HepG2 (cell line): Measurements from ENCODE around the gene ZNF777. TPM values are rescaled to one million over a fixed set of nuclear protein-coding genes. Genes with fewer than 3 reads are reported as not detected.

Experiments used
- ATAC-seq: fragments of 200-7000 bp; cut with Tn5 transposase; 3 replicates; pipeline ENCODE4 v1.9.1; 2020; ENCODE audit warnings: mild to moderate bottlenecking, moderate library complexity
- BruUV-seq: library from RNA; stranded (reverse); fragments of 400-500 nt; replicated peaks from 2 replicates; lab custom pipeline; 2021; lab: Mats Ljungman, UMichigan
- CTCF ChIA-PET: fragments of 300-600 bp; formaldehyde crosslinking; extraction: SDS; loops from one replicate; lab custom pipeline; 2021; ENCODE audit warnings: low total read pairs, inconsistent platforms, low intra/inter-chr PET ratio; lab: Yijun Ruan, JAX
- POLR2A ChIA-PET: fragments of 350-600 bp; sonication (Branson Sonifier 250); formaldehyde crosslinking; loops from one replicate; lab custom pipeline; 2020; ENCODE audit warnings: antibody characterized with exemption, inconsistent platforms; lab: Yijun Ruan, JAX
- DNase-seq: peaks from one replicate; pipeline ENCODE4 v3.0.0-alpha.2; 2015; ENCODE audit warnings: low spot score
- FAIRE-seq: peaks from 3 replicates; lab custom pipeline; 2011; peaks lifted over from hg19 to GRCh38; lab: Jason Lieb, UNC
- H2AFZ ChIP-seq: one replicate; pipeline ENCODE4 v1.6.1; 2011; ENCODE audit warnings: low read length, inconsistent platforms
- H3K27ac ChIP-seq: fragments of 300-600 bp; 3 replicates; pipeline ENCODE4 v1.8.0; 2011; ENCODE audit warnings: mixed run types, mild to moderate bottlenecking, mixed read lengths, low read length, inconsistent platforms; ENCODE audit not compliant: insufficient read depth; ENCODE audit errors: extremely low read length
- H3K27me3 ChIP-seq, 2 experiments: fragments of 200-600 bp in 1 of 2; 2 replicates in 1 of 2; 3 replicates in 1 of 2; pipeline versions ENCODE4 v1.6.0 to v1.8.0; 2011; ENCODE audit warnings: low read length in 2 of 2, mild to moderate bottlenecking in 2 of 2, moderate library complexity in 2 of 2, inconsistent platforms in 1 of 2; ENCODE audit not compliant: insufficient read depth in 2 of 2, control insufficient read depth in 1 of 2
- H3K36me3 ChIP-seq, 2 experiments: fragments of 200-600 bp in 1 of 2; replicated peaks in 1 of 2; 2 replicates in 1 of 2; 3 replicates in 1 of 2; pipeline versions ENCODE4 v1.5.1 to v1.8.0; 2011; ENCODE audit warnings: low read length in 2 of 2, inconsistent platforms in 1 of 2; ENCODE audit not compliant: insufficient read depth in 2 of 2, control insufficient read depth in 1 of 2
- H3K4me1 ChIP-seq: 2 replicates; pipeline ENCODE4 v1.5.1; 2012; ENCODE audit warnings: low read length, inconsistent platforms; ENCODE audit not compliant: insufficient read depth
- H3K4me2 ChIP-seq: 2 replicates; pipeline ENCODE4 v1.6.0; 2011; ENCODE audit warnings: low read depth, low read length, inconsistent platforms
- H3K4me3 ChIP-seq, 3 experiments: fragments of 200-600 bp in 1 of 3; sonication (generic), shearing (Covaris generic) in 1 of 3; replicated peaks in 1 of 3; 2 replicates each; pipeline ENCODE4 v1.5.1; 2011 to 2016; ENCODE audit warnings: low read length in 3 of 3, inconsistent platforms in 2 of 3, low read depth in 2 of 3, mild to moderate bottlenecking in 2 of 3, control low read depth in 1 of 3, mixed read lengths in 1 of 3; ENCODE audit not compliant: insufficient read depth in 1 of 3
- H3K79me2 ChIP-seq: one replicate; pipeline ENCODE4 v1.6.1; 2011; ENCODE audit warnings: low read length, inconsistent platforms; ENCODE audit not compliant: insufficient read depth
- H3K9ac ChIP-seq: 2 replicates; pipeline ENCODE4 v1.6.0; 2011; ENCODE audit warnings: mild to moderate bottlenecking, low read depth, low read length, inconsistent platforms; ENCODE audit not compliant: insufficient read depth
- H3K9me3 ChIP-seq: 2 replicates; pipeline ENCODE4 v1.5.1; 2012; ENCODE audit warnings: mild to moderate bottlenecking, low read length
- H4K20me1 ChIP-seq: 2 replicates; pipeline ENCODE4 v1.6.0; 2011; ENCODE audit warnings: inconsistent platforms, mild to moderate bottlenecking, low read length, moderate library complexity; ENCODE audit not compliant: insufficient read depth
- BCL6 ChIP-seq: IDR thresholded peaks from 2 replicates; pipeline ENCODE4 v1.6.1; 2016; ENCODE audit warnings: missing genetic modification reagents, missing compliant biosample characterization
- CENPT ChIP-seq: sonication (generic); formaldehyde crosslinking; IDR thresholded peaks from 2 replicates; pipeline ENCODE4 v1.8.0; 2022; ENCODE audit warnings: low read depth, mild to moderate bottlenecking, moderate library complexity, missing genetic modification reagents
- DMAP1 ChIP-seq: IDR thresholded peaks from 2 replicates; pipeline ENCODE4 v1.6.1; 2016
- GTF2F1 ChIP-seq: fragments of 150-350 bp; IDR thresholded peaks from 2 replicates; pipeline ENCODE4 v1.6.1; 2014; ENCODE audit warnings: low read length
- JUNB ChIP-seq: sonication (generic); formaldehyde crosslinking; IDR thresholded peaks from 2 replicates; pipeline ENCODE4 v1.8.0; 2022; ENCODE audit warnings: missing genetic modification reagents, mild to moderate bottlenecking, borderline replicate concordance
- KDM5B ChIP-seq: sonication (generic); formaldehyde crosslinking; IDR thresholded peaks from 2 replicates; pipeline ENCODE4 v1.4.0; 2020; ENCODE audit warnings: missing genetic modification reagents, mild to moderate bottlenecking, borderline replicate concordance
- KLF16 ChIP-seq, 2 experiments: sonication (generic) in 1 of 2; formaldehyde crosslinking in 1 of 2; IDR thresholded peaks; 2 replicates each; pipeline versions ENCODE4 v1.6.1 to v1.8.0; 2016 to 2023; ENCODE audit warnings: missing genetic modification reagents in 2 of 2, missing compliant biosample characterization in 1 of 2
- KLF9 ChIP-seq: IDR thresholded peaks from 2 replicates; pipeline ENCODE4 v1.6.1; 2016; ENCODE audit warnings: low read depth
- NCOA1 ChIP-seq: sonication (generic); formaldehyde crosslinking; IDR thresholded peaks from 2 replicates; pipeline ENCODE4 v1.9.0; 2021; ENCODE audit warnings: missing genetic modification reagents
- TP53 ChIP-seq: sonication (generic); formaldehyde crosslinking; conservative IDR thresholded peaks from 2 replicates; pipeline ENCODE4 v1.4.0; 2020; ENCODE audit warnings: missing genetic modification reagents
- UBTF ChIP-seq: sonication (generic); formaldehyde crosslinking; IDR thresholded peaks from 2 replicates; pipeline ENCODE4 v1.4.0; 2020; ENCODE audit warnings: mild to moderate bottlenecking, missing genetic modification reagents
- ZBTB14 ChIP-seq: sonication (generic); formaldehyde crosslinking; IDR thresholded peaks from 2 replicates; pipeline ENCODE4 v1.4.0; 2020; ENCODE audit warnings: missing genetic modification reagents
- ZNF383 ChIP-seq: sonication (generic); formaldehyde crosslinking; IDR thresholded peaks from 2 replicates; pipeline ENCODE4 v1.4.0; 2020; ENCODE audit warnings: missing genetic modification reagents, mild to moderate bottlenecking, borderline replicate concordance
- ZNF670 ChIP-seq: sonication (generic); formaldehyde crosslinking; IDR thresholded peaks from 2 replicates; pipeline ENCODE4 v1.8.0; 2022; ENCODE audit warnings: mild to moderate bottlenecking, missing genetic modification reagents, borderline replicate concordance
- ZNF850 ChIP-seq: sonication (generic); formaldehyde crosslinking; conservative IDR thresholded peaks from 2 replicates; pipeline ENCODE4 v1.9.0; 2021; ENCODE audit warnings: mild to moderate bottlenecking, missing genetic modification reagents
- ZNF891 ChIP-seq: sonication (generic); formaldehyde crosslinking; IDR thresholded peaks from 2 replicates; pipeline ENCODE4 v1.5.0; 2020; ENCODE audit warnings: mild to moderate bottlenecking, missing genetic modification reagents
- WGBS: methylation state at CpG from one replicate; pipeline ENCODE4 v1.1.6; 2017; ENCODE audit warnings: low lambda C conversion rate; 5-methylcytosine and 5-hydroxymethylcytosine counted together
- in situ Hi-C: cut with HindIII; loops from 2 replicates; pipeline ENCODE4 v1.10.0; 2017; ENCODE audit warnings: low pct_unique_long_range_greater_than_20kb; ENCODE audit not compliant: extremely low pct_ligation_motif_present
- intact Hi-C: fragments of 100-400 bp; cut with micrococcal nuclease; formaldehyde crosslinking; loops from one replicate; pipeline ENCODE4 v1.10.0; 2022; ENCODE audit not compliant: unreplicated experiment
- polyA plus RNA-seq, 8 experiments: library from polyadenylated mRNA; depleted of rRNA in 3 of 8; stranded (reverse) in 7 of 8; unstranded in 1 of 8; fragments of >200 nt; fragmentation: Illumina TruSeq in 4 of 8; extraction: Trizol in 4 of 8; gene quantifications; 2 replicates each; pipeline versions ENCODE4 v1.2.1 to v1.2.3, GENCODE V29; 2011 to 2016; ENCODE audit warnings: low read depth in 4 of 8, missing spikeins in 1 of 8, mixed read lengths in 1 of 8; ENCODE audit not compliant: insufficient read depth in 1 of 8
- total RNA-seq, 5 experiments: library from RNA; depleted of rRNA; stranded (reverse); fragments of >200 nt; fragmentation: Illumina TruSeq; extraction: Trizol; gene quantifications; 2 replicates each; pipeline ENCODE4 v1.2.3, GENCODE V29; 2016; ENCODE audit warnings: low read depth in 1 of 5
- TF ChIP-seq, protein P1 (sequence below): sonication (generic); formaldehyde crosslinking; IDR thresholded peaks from 2 replicates; pipeline ENCODE4 v1.5.0; 2020; ENCODE audit warnings: missing genetic modification reagents
- TF ChIP-seq, protein P2 (sequence below): sonication (generic); formaldehyde crosslinking; IDR thresholded peaks from 2 replicates; pipeline ENCODE4 v1.4.0; 2020; ENCODE audit warnings: missing genetic modification reagents
- TF ChIP-seq, protein P3 (sequence below): sonication (generic); formaldehyde crosslinking; IDR thresholded peaks from 2 replicates; pipeline ENCODE4 v1.8.1; 2023; ENCODE audit warnings: mild to moderate bottlenecking, moderate library complexity, missing genetic modification reagents

ZNF777 gene
- total and polyA plus RNA-seq, 2 of the 13 experiments (the other 11 are each of a cell fraction or from before 2014, with no cell fraction given): 3.8 to 6.0 TPM

GRCh38 chr7:149436358-149436757 is 24.5 kb downstream of the ZNF777 start:
- Histone ChIP-seq H3K9me3 (no peaks in the 10 kb centered on the region), H3K79me2 (no peaks in the 10 kb centered on the region), H3K4me3 (no peak overlapping the region), H4K20me1 (no peaks in the 10 kb centered on the region), H3K4me2 (no peak overlapping the region), H3K27ac (no peak overlapping the region), H2AFZ (no peak overlapping the region), H3K36me3 (peaks cover 6 to 66% of the 10 kb centered on the region in 2 experiments; a peak in 4 of 5 replicates), H3K9ac (no peak overlapping the region), H3K27me3 (no peaks in the 10 kb centered on the region), H3K4me1 (no peaks in the 10 kb centered on the region)
- FAIRE-seq: no peak
- WGBS: 97% methylated on average over 15 of the region's 15 CpGs
- no TSS peak for BruUV-seq
- CTCF ChIA-PET: no interaction called here
- ATAC-seq: no peak
- POLR2A ChIA-PET: no interaction called here
- in situ Hi-C loops: no loop called here
- intact Hi-C loops: no loop called here
- no peak for DNase-seq
- TF ChIP-seq KLF16 (CRISPR knock-in tag; IDR thresholded peaks at IDR 0.05): no peak
- TF ChIP-seq ZNF891 (CRISPR knock-in tag): no peak
- no peak for TF ChIP-seq ZBTB14
- TF ChIP-seq KLF9: no peak
- no peak for TF ChIP-seq KDM5B (CRISPR knock-in tag)
- no peak for TF ChIP-seq GTF2F1
- TF ChIP-seq ZNF850 (CRISPR knock-in tag): no peak
- TF ChIP-seq NCOA1 (CRISPR knock-in tag): no peak
- TF ChIP-seq ZNF383: no peak
- no peak for TF ChIP-seq DMAP1
- TF ChIP-seq UBTF (CRISPR knock-in tag): no peak
- no peak for TF ChIP-seq JUNB
- no peak for TF ChIP-seq CENPT (CRISPR knock-in tag)
- TF ChIP-seq BCL6 (CRISPR knock-in tag): no peak
- TF ChIP-seq, protein P1, sequence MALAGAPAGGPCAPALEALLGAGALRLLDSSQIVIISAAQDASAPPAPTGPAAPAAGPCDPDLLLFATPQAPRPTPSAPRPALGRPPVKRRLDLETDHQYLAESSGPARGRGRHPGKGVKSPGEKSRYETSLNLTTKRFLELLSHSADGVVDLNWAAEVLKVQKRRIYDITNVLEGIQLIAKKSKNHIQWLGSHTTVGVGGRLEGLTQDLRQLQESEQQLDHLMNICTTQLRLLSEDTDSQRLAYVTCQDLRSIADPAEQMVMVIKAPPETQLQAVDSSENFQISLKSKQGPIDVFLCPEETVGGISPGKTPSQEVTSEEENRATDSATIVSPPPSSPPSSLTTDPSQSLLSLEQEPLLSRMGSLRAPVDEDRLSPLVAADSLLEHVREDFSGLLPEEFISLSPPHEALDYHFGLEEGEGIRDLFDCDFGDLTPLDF (CRISPR knock-in tag): no peak
- TF ChIP-seq ZNF670 (CRISPR knock-in tag): no peak
- TF ChIP-seq, protein P2, sequence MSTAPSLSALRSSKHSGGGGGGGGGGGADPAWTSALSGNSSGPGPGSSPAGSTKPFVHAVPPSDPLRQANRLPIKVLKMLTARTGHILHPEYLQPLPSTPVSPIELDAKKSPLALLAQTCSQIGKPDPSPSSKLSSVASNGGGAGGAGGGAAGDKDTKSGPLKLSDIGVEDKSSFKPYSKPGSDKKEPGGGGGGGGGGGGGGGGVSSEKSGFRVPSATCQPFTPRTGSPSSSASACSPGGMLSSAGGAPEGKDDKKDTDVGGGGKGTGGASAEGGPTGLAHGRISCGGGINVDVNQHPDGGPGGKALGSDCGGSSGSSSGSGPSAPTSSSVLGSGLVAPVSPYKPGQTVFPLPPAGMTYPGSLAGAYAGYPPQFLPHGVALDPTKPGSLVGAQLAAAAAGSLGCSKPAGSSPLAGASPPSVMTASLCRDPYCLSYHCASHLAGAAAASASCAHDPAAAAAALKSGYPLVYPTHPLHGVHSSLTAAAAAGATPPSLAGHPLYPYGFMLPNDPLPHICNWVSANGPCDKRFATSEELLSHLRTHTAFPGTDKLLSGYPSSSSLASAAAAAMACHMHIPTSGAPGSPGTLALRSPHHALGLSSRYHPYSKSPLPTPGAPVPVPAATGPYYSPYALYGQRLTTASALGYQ (CRISPR knock-in tag): no peak
- no peak for TF ChIP-seq TP53 (CRISPR knock-in tag)
- TF ChIP-seq, protein P3, sequence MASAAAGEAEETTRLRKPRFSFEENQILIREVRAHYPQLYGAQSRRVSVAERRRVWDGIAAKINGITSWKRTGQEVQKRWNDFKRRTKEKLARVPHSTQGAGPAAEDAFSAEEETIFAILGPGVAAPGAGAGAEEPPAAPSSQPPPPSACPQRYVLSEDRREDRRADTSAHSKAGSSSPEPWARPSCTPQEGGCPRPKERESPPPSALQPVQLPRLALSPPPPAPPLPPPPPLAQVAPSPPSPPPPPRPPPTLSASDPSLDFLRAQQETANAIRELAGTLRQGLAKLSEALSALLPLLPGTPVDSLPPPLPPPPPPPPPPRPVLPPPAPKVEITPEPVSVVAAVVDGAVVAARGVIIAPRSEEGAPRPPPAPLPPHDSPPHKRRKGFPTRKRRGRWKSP: no peak
